ENCODE measurements around the gene ABHD15.

Gene ABHD15

DNA sequence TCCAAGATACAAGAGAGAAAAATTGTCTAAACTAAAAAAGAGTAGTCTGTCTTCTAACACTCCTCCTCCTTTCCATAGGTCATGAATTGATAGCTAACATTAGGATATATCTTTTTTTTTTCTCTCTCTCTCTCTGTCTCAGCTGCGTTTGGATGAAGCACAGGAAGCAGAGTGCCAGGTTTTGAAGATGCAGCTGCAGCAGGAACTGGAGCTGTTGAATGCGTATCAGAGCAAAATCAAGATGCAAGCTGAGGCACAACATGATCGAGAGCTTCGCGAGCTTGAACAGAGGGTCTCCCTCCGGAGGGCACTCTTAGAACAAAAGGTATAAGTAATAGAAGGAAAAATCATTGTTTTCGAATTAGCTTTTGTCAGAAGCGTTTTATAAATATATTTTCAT is 32.9 kb downstream of the ABHD15 start:
- no peak for ATAC-seq (replicated peaks)
- Mint-ChIP-seq H3K4me3 (no peak overlapping the region), H3K36me3 (ENCODE audit: insufficient read depth) (peaks cover 76% of the 10 kb centered on the region), H3K27ac (peak overlapping the region in 1 of 2 donors; percentile 25), H3K4me1 (ENCODE audit: low read depth in 2 of 2) (no peaks in the 10 kb centered on the region), H3K27me3 (no peaks in the 10 kb centered on the region), H3K9me3 (no peaks in the 10 kb centered on the region)
- DNase-seq: no peak

DNA sequence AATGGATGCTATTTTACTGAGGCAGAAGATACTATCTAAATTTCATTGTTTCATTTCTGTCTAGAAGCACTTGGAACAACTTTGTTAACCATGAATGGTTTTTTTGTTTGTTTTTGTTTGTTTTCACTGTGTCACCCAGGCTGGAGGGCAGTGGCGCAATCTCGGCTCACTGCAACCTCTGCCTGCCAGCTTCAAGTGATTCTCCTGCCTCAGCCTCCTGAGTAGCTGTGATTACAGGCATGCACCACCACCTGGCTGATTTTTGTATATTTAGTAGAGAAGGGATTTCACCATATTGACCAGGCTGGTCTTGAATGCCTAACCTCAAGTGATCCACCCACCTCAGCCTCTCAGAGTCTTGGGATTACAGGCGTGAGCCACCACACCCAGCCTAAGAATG is 40.5 kb downstream of the ABHD15 start:
- Mint-ChIP-seq H3K4me1 (ENCODE audit: low read depth in 2 of 2) (no peaks in the 10 kb centered on the region), H3K36me3 (ENCODE audit: insufficient read depth) (peaks cover 77% of the 10 kb centered on the region), H3K4me3 (no peak overlapping the region), H3K9me3 (no peaks in the 10 kb centered on the region), H3K27me3 (no peaks in the 10 kb centered on the region), H3K27ac (peak overlapping the region in 1 of 2 donors; percentile 77)
- DNase-seq (no peak), ATAC-seq (replicated peaks) (no peak)

- H3K36me3 Mint-ChIP-seq (ENCODE audit: insufficient read depth): peaks cover 79% of the 10 kb centered on the region
- H3K27me3 Mint-ChIP-seq: no peaks in the 10 kb centered on the region
- ATAC-seq (replicated peaks): no peak
- H3K4me1 Mint-ChIP-seq (ENCODE audit: low read depth in 2 of 2): no peaks in the 10 kb centered on the region
- H3K9me3 Mint-ChIP-seq: no peaks in the 10 kb centered on the region
- no peak for DNase-seq
- H3K27ac Mint-ChIP-seq: no peak overlapping the region
- no peak overlapping the region for H3K4me3 Mint-ChIP-seq
Measured at GRCh38 chr17:29524692-29525091, 42.1 kb downstream of the ABHD15 start.

- Mint-ChIP-seq H3K9me3 (no peaks in the 10 kb centered on the region), H3K36me3 (ENCODE audit: insufficient read depth) (peaks cover 92% of the 10 kb centered on the region), H3K27me3 (no peaks in the 10 kb centered on the region), H3K4me3 (no peak overlapping the region), H3K4me1 (ENCODE audit: low read depth in 2 of 2) (no peaks in the 10 kb centered on the region), H3K27ac (no peak overlapping the region)
- DNase-seq: no peak
- no peak for ATAC-seq (replicated peaks)
Measured at GRCh38 chr17:29518359-29518758, 48.5 kb downstream of the ABHD15 start.

DNA sequence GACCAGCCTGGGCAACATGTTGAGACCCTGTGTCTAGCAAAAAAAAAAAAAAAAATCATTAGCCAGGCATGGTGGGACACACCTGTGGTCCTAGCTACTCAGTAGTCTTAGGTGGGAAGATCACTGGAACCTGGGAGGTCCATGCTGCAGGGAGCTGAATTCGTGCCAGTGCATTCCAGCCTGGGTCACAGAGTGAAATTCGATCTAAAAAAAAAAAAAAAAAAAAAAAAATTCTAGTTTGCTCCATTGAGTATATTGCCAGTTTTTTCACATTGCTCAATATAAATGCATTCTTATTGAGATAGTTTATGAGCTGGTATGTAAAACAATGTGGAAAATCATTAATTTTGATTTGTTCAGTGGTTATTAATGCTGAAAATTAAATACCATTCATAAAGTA is 52.0 kb downstream of the ABHD15 start:
- H3K4me3 Mint-ChIP-seq: no peak overlapping the region
- H3K27ac Mint-ChIP-seq: no peak overlapping the region
- no peak for DNase-seq
- H3K4me1 Mint-ChIP-seq (ENCODE audit: low read depth in 2 of 2): no peaks in the 10 kb centered on the region
- no peaks in the 10 kb centered on the region for H3K9me3 Mint-ChIP-seq
- ATAC-seq (replicated peaks): no peak
- H3K27me3 Mint-ChIP-seq: no peaks in the 10 kb centered on the region
- peaks cover 92% of the 10 kb centered on the region for H3K36me3 Mint-ChIP-seq (ENCODE audit: insufficient read depth)

DNA sequence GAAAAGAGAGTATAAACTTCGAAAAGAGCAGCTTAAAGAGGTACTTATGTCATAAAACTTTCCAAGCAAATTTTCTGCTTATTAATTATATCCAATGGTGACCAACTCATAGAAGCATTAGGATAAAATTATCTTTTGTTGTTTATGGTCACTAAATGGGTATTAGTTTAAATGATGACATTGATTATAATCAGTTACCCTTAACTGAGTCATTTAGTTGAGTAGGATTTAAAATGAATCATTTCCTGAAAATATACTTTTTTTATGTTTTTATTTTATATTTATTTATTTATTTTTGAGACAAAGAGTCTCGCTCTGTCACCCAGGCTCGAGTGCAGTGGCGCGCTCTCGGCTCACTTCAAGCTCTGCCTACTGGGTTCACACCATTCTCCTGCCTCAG is 55.9 kb downstream of the ABHD15 start:
- Mint-ChIP-seq H3K9me3 (no peaks in the 10 kb centered on the region), H3K4me1 (ENCODE audit: low read depth in 2 of 2) (peaks cover 0 to 4% of the 10 kb centered on the region in 2 donors), H3K27ac (no peak overlapping the region), H3K4me3 (no peak overlapping the region), H3K27me3 (no peaks in the 10 kb centered on the region), H3K36me3 (ENCODE audit: insufficient read depth) (peaks cover 80% of the 10 kb centered on the region)
- ATAC-seq (replicated peaks): no peak
- DNase-seq: no peak
